Breast epithelium (tissue), 3 donors: ENCODE measurements around the gene INAVA.

Experiments
- POLR2A ChIP-seq: fragments of 450-650 bp; IDR thresholded peaks from one replicate; pipeline ENCODE4 v1.6.1; 2016; ENCODE audit warnings: antibody characterized with exemption, mild to moderate bottlenecking, moderate library complexity
- POLR2AphosphoS5 ChIP-seq, 3 donors: sonication (generic); formaldehyde crosslinking; IDR thresholded peaks; one replicate each; pipeline ENCODE4 v1.6.1; 2017; ENCODE audit warnings: antibody characterized with exemption in 3 of 3
- TF ChIP-seq, protein P1 (sequence below), 3 donors: fragments of 450-650 bp; IDR thresholded peaks; one replicate each; pipeline ENCODE4 v1.5.1; 2016 to 2017; ENCODE audit warnings: antibody characterized with exemption in 3 of 3, mild to moderate bottlenecking in 3 of 3, moderate library complexity in 3 of 3

DNA sequence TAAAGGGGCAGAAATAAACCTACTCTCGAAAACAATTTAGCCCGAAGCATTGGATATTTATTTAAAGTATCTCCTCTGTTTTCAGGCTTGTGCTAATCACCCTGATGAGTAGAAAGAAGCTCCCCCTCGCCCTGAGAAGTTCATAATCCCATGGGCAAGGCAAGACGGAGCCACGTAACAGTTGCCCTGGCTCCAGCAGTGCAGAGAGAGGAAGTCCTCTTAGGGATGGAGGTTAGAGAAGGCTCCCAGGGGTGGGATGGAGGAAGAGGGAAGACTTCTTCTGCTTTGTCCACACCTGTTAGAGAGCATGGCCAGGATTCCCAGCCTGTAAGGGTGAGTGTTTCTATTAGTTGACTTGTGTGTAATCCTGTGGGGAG lies 25.3 kb upstream of the INAVA start:
- no peak for TF ChIP-seq POLR2A
- TF ChIP-seq, protein P1, sequence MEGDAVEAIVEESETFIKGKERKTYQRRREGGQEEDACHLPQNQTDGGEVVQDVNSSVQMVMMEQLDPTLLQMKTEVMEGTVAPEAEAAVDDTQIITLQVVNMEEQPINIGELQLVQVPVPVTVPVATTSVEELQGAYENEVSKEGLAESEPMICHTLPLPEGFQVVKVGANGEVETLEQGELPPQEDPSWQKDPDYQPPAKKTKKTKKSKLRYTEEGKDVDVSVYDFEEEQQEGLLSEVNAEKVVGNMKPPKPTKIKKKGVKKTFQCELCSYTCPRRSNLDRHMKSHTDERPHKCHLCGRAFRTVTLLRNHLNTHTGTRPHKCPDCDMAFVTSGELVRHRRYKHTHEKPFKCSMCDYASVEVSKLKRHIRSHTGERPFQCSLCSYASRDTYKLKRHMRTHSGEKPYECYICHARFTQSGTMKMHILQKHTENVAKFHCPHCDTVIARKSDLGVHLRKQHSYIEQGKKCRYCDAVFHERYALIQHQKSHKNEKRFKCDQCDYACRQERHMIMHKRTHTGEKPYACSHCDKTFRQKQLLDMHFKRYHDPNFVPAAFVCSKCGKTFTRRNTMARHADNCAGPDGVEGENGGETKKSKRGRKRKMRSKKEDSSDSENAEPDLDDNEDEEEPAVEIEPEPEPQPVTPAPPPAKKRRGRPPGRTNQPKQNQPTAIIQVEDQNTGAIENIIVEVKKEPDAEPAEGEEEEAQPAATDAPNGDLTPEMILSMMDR (IDR thresholded peaks at IDR 0.05) = no peak
- TF ChIP-seq POLR2AphosphoS5 (IDR thresholded peaks at IDR 0.05) = no peak
